HL-60 (cell line): ENCODE results near the gene ATG101.

Experiments used
- DNase-seq, 2 experiments: peaks; one replicate each; pipeline ENCODE4 v3.0.0-alpha.2; 2010 to 2020; ENCODE audit warnings: low read depth in 1 of 2, low spot score in 1 of 2
- H3K27ac ChIP-seq: fragments of 250-450 bp; sonication (Bioruptor Pico); replicated peaks from 2 replicates; pipeline ENCODE4 v1.5.1; 2020; ENCODE audit warnings: mild to moderate bottlenecking, moderate library complexity
- H3K27me3 ChIP-seq: fragments of 250-450 bp; sonication (Bioruptor Pico); 2 replicates; pipeline ENCODE4 v1.5.1; 2021; ENCODE audit warnings: mild to moderate bottlenecking, moderate library complexity; ENCODE audit not compliant: insufficient read depth, poor library complexity, severe bottlenecking
- H3K4me3 ChIP-seq: replicated peaks from 2 replicates; pipeline ENCODE4 v1.5.1; 2011; ENCODE audit warnings: mild to moderate bottlenecking, control low read depth, low read length; ENCODE audit not compliant: insufficient read depth
- GABPA ChIP-seq: IDR thresholded peaks from 2 replicates; pipeline ENCODE4 v1.6.1; 2012; ENCODE audit warnings: low read depth
- POLR2AphosphoS5 ChIP-seq: IDR thresholded peaks from 2 replicates; pipeline ENCODE4 v1.6.1; 2012; ENCODE audit warnings: low read depth
- SPI1 ChIP-seq: IDR thresholded peaks from 2 replicates; pipeline ENCODE4 v1.6.1; 2012; ENCODE audit warnings: low read depth, mild to moderate bottlenecking, borderline replicate concordance
- TF ChIP-seq, protein P1 (sequence below): IDR thresholded peaks from 2 replicates; pipeline ENCODE4 v1.6.1; 2012; ENCODE audit warnings: low read depth; ENCODE audit not compliant: insufficient replicate concordance
- TF ChIP-seq, protein P2 (sequence below): IDR thresholded peaks from one replicate; pipeline ENCODE4 v1.5.1; 2011; ENCODE audit warnings: low read length, control low read depth, inconsistent platforms; ENCODE audit not compliant: insufficient read depth

The ATG101 gene

GRCh38 chr12:52122540-52122871 is 52.7 kb downstream of the ATG101 start:
- H3K27ac ChIP-seq = no peak overlapping the region
- H3K27me3 ChIP-seq = peaks cover 6% of the 10 kb centered on the region
- H3K4me3 ChIP-seq = no peak overlapping the region
- TF ChIP-seq, protein P1, sequence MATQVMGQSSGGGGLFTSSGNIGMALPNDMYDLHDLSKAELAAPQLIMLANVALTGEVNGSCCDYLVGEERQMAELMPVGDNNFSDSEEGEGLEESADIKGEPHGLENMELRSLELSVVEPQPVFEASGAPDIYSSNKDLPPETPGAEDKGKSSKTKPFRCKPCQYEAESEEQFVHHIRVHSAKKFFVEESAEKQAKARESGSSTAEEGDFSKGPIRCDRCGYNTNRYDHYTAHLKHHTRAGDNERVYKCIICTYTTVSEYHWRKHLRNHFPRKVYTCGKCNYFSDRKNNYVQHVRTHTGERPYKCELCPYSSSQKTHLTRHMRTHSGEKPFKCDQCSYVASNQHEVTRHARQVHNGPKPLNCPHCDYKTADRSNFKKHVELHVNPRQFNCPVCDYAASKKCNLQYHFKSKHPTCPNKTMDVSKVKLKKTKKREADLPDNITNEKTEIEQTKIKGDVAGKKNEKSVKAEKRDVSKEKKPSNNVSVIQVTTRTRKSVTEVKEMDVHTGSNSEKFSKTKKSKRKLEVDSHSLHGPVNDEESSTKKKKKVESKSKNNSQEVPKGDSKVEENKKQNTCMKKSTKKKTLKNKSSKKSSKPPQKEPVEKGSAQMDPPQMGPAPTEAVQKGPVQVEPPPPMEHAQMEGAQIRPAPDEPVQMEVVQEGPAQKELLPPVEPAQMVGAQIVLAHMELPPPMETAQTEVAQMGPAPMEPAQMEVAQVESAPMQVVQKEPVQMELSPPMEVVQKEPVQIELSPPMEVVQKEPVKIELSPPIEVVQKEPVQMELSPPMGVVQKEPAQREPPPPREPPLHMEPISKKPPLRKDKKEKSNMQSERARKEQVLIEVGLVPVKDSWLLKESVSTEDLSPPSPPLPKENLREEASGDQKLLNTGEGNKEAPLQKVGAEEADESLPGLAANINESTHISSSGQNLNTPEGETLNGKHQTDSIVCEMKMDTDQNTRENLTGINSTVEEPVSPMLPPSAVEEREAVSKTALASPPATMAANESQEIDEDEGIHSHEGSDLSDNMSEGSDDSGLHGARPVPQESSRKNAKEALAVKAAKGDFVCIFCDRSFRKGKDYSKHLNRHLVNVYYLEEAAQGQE = no peak
- TF ChIP-seq, protein P2, sequence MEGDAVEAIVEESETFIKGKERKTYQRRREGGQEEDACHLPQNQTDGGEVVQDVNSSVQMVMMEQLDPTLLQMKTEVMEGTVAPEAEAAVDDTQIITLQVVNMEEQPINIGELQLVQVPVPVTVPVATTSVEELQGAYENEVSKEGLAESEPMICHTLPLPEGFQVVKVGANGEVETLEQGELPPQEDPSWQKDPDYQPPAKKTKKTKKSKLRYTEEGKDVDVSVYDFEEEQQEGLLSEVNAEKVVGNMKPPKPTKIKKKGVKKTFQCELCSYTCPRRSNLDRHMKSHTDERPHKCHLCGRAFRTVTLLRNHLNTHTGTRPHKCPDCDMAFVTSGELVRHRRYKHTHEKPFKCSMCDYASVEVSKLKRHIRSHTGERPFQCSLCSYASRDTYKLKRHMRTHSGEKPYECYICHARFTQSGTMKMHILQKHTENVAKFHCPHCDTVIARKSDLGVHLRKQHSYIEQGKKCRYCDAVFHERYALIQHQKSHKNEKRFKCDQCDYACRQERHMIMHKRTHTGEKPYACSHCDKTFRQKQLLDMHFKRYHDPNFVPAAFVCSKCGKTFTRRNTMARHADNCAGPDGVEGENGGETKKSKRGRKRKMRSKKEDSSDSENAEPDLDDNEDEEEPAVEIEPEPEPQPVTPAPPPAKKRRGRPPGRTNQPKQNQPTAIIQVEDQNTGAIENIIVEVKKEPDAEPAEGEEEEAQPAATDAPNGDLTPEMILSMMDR = no peak
- TF ChIP-seq GABPA (no peak), POLR2AphosphoS5 (no peak), SPI1 (no peak)
- no peak for DNase-seq

DNA sequence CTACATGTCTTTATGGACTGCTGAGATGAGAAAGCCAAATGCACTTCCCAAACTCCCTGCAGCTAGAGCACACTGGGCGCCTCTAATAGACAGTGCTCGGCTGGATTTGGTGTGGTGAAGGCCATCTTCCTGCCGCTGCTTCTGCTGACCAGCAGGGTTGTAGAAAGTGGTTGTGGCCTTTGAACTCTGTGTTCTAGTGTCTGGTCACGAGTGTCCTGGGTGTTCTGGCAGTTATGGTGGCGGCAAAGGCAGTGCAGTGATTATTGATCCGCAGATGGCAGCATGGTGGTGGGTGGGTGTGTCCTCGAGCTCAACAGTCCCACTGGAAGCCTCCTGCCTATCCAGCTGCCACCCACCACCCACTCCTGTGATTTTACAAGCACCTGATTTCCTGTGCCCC is 53.1 kb downstream of the ATG101 start:
- DNase-seq = no peak
- H3K27ac ChIP-seq = no peak overlapping the region
- TF ChIP-seq POLR2AphosphoS5 (no peak), SPI1 (no peak), GABPA (no peak)
- TF ChIP-seq, protein P2 = no peak
- TF ChIP-seq, protein P1 = no peak
- H3K27me3 ChIP-seq = peaks cover 7% of the 10 kb centered on the region
- H3K4me3 ChIP-seq = no peak overlapping the region

- Histone ChIP-seq H3K27ac (no peak overlapping the region), H3K4me3 (no peak overlapping the region), H3K27me3 (peaks cover 7% of the 10 kb centered on the region)
- TF ChIP-seq, protein P2 = no peak
- no peak for TF ChIP-seq POLR2AphosphoS5
- no peak for TF ChIP-seq SPI1
- TF ChIP-seq, protein P1 = no peak
- no peak for TF ChIP-seq GABPA
- no peak for DNase-seq
Observed at GRCh38 chr12:52123487-52124186, 53.9 kb downstream of the ATG101 start.
